ENCODE results near the gene TAL1.

The TAL1 gene

DNA sequence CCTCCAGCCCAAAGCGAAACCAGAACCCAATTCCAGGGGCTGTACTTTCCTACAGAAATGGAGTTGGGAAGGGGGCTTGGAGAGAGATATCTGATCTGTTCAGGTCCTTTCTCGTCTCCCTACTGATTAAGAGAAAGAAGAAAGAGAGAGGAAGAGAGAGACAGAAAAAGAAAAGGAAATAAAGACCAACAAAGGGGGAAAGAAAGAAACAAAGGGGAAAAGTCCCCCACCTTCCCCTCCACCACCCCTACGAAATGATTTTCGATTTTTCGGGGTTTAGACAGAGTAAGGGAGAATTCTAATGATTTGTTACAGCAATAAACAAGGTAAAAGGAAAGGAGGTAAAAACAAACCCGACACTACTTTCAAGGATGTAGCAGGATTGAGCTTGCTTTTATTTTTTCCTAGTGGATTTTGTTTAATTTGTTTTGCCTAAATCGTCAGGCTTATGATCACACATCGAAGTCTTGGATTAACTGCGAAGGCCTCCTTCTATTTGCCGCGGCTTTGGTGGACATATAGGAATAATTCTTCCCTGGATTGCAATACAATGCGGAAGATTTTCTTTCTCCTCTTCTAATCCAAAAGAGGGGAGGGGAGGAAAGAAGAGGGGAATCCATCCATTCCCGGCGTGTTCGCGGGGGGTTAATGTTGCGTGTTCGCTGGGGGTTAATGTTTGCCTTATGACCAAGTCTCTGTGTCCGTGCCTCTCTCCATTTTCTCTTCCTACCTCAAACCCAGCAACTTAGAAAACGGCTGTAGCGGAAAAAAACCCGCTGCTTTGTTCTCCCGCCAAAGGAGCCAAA lies 1.9 kb downstream of the TAL1 start:
- no peak for DNase-seq (ENCODE audit: extremely low read depth in 1 of 2, low read depth in 1 of 2)

DNA sequence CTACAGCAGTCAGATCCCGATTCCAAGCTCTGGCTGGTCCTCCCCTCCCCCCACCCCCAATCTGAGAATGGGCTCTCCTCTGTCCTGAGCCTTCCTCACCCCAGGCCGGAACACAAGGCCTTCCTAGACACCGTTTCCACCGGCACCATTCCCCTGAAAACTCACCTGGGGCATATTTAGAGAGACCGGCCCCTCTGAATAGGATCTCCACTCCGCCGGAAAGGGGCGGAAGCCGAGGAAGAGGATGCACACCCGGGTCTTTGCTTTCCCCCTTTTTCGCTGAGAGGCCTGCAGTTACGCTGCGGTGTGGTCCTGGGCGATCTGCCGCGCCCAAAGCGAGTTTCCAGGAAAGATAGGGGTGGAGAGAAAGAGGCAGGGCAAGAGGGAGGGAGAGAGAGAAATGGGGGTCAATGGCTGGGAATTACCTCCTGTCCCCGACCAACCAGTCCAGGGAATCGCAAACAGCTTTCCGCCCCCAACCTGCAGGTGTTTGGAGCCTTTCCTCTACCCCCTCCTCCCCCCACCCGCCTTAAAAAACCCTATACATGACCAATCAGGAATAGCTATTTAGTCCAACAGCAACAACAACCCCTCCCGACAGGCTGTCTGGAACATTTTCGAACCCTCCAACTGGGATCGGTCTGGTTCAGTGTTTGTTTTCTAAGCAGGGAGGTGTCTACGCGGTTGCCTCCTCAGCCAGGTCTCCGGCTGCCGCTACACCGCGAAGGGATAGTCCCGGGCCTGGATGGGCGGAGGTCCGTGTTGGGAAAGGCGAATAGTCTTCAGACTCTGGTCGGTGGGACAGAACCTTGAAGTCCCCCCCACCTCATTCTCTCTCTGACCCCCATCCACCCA lies 2.8 kb downstream of the TAL1 start:
- DNase-seq (ENCODE audit: extremely low read depth in 1 of 2, low read depth in 1 of 2) = no peak

DNA sequence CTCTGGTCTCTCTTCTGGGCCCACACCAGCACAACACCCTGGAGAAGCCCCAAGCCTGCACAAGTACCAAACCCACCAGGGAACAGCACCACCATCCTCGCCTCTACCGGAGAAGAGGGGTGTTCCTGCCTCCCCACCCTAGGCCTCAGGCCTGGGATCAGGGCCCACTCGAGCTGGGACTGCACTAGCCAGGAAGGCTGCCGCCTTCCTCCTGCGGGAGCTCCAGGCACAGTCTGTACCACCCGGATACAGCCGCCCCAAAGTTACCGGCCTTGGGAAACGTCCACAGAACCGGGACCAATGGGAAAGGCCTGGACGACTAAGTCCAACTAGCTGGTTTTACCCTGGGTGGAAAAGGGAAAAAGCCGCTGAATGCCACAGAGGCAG lies 3.4 kb downstream of the TAL1 start:
- DNase-seq (ENCODE audit: extremely low read depth in 1 of 2, low read depth in 1 of 2) = no peak

DNA sequence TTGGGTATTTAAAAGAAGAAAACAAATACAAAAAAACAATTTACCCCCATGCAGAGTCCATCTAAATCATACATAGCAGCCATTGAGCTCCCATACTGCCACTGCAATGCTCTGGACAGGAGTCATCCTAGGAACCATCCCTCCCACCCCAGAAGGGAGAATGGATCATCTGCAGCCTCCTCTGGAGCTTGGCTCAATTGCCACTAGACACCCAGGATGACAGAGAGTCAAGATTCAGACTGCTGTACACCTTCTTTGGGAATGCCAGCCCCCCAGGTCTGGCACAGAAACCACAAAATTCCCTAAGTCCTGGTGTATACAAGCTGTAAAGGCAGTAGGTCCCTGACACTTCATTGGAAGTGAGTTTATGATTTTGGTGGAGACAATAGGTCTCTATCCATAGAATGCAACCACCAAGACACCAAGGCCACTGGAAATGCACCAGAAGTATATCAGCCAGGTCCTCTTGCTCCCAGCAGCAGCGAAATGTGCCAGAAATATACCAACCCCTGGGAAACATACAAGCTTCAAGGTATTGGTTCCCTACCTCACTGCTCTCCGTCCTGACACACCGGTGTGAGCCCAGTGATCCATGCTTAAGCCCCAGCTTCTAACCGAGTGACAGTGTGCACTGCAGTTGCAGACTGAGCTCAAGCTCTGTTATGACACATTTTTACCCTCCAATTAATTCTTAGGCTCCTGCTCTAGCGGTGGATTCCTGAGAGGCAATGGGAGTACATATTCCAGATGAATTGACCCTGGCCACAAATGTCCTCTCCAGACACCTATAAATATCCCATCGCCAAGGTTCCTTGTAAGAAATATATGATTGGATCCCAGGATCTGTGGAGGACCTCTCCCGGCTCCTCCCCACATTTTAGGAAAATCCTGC lies 4.4 kb downstream of the TAL1 start:
- no peak for DNase-seq (ENCODE audit: extremely low read depth in 1 of 2, low read depth in 1 of 2)

DNA sequence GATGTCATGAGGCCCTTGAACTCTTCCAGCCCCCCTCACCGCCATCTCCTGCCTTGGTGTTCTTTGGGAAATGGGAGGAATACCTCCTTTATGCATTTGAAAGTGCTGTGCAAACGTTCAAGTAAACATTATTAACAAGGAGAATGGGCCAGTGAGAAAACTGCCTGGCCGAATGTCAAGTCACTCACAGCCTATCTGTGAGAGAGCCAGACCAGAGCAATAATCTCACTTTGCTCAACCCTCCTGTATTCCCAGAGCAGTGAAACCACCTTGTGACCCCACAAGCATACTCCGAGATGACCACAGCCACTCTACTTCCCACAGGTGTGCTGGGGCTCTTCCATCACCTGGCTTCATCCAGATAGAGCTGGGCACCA lies 5.2 kb downstream of the TAL1 start:
- no peak for DNase-seq (ENCODE audit: extremely low read depth in 1 of 2, low read depth in 1 of 2)

DNA sequence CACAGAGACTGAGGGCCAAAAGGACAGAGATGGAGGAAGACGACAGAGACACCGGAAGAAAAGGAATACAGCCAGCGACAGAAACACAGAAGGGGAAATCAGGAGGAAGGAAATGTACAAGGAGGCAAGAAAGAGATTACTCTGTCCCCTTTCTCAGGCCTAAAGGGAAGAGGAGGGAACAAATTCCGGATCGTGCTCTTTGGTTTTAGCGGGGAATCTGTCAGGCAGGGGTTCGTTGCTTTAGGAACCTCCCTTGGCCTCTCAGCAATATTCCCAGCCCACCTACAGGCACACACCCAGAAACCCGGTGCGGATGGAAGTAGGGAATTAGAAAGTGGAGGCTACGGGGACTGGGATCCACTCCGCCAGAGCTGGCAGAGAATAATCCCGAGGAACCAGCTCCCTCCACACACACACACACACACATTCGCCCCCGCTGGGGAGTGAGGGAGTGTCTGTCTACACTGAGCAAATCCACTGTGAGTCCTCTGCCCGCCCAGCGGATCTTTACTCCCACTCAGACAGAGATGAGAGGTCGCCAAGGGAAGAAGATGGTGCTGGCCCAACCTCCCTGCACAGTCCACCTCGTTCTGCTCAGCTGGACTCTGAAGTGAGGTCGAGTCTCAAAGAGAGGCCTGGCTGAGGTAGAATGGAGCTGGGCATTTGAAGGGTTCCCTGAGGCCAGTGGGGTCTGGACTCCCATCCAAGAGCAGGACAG lies 5.7 kb downstream of the TAL1 start:
- DNase-seq (ENCODE audit: extremely low read depth in 1 of 2, low read depth in 1 of 2) = no peak

DNA sequence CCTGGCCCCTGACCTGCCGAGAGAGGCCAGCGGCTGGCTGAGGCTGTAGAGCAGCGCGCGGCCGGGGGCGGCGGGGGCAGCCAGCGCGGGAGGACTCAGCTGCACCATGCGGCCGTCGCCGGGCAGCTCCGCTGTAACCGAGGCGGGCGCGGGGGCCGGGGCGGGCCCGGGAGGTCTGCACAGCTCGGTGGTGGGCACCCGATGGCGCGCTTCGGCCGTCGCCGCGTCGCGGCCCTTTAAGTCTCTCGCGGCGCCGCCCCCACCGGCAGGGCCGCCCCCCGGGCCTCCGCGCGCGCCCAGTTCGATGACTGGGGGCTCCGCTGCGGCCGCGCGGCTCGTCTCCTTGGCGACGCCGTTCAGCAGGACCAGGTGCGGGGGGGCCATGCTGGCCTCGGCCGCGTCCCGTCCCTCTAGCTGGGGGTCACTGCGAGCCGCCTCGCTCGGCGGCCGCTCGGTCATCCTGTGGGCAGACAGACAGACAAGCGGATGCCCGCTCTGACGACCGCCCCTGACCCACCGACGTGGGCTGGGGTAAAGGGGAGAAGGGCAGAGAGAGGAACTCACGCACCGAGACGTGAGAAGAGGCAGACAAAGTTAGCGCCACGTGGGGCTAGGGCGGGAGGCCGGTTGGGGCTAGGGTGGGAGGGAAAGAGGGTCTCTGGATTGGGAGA lies 6.5 kb downstream of the TAL1 start:
- DNase-seq (ENCODE audit: extremely low read depth in 1 of 2, low read depth in 1 of 2) = no peak

DNA sequence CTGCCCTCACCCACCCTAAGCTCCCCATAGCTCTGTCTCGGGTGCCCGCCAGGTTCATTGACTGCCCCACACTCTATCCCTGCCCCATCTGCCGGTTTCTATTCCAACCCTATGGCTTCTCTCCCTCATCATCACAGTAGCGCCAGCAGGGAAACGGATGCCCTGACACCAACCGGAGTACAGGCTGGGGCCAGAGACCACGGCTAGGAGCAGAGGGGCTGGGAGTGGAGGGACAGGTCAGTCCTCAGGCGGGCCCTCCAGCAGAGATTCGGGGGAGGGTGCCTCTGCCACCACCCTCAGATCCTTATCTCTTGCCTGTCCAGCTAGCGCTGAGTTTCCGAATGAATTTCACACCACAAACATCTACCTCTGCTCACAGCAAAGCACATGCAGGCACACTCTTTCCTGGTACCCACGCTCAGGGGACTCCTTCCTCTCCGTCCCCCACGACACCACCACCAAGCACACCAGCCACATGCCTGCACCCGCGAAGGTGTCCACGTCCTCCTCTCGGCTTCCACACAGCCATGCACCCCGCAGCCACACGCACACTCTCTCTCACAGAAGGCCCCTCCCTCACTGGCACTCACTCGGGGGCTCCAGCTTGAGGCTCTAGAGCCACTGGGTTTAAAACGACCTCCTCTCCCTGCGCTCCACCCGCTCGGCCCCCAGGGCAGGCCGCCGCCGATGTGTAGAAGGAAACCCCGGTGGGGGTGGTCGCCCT lies 7.2 kb downstream of the TAL1 start:
- no peak for DNase-seq (ENCODE audit: extremely low read depth in 1 of 2, low read depth in 1 of 2)

DNA sequence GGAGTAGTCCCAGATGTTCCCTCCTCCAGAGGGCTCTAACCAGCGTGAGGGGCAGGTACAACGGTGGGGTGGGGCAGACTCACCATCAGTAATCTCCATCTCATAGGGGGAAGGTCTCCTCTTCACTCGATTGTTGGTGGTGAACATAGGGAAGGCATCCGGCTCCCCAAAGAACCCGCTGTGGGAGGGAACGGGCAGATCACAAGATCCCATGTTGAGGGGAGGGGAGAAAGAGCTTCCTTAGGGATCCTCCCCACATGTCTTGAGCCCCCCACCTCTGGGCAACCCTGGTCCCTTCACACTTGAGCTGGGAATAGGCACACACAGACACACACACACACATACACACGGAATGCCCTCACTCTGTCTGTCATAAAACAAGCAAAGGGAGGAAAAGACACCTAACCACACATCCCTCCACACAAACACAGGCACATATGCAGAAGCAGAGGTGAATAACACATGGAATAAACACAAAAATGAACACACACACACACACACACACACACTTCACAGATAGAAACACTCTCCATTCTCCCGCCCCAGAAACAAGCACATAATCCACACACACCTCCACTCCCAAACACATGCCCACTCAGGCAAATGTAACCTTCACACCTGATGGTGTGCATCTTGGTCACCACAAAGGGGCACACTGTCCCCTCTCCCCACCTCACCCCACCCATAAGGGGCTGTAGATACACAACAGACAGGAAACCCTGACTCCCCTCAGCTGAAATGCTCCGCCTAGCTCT lies 7.9 kb downstream of the TAL1 start:
- no peak for DNase-seq (ENCODE audit: extremely low read depth in 1 of 2, low read depth in 1 of 2)

DNA sequence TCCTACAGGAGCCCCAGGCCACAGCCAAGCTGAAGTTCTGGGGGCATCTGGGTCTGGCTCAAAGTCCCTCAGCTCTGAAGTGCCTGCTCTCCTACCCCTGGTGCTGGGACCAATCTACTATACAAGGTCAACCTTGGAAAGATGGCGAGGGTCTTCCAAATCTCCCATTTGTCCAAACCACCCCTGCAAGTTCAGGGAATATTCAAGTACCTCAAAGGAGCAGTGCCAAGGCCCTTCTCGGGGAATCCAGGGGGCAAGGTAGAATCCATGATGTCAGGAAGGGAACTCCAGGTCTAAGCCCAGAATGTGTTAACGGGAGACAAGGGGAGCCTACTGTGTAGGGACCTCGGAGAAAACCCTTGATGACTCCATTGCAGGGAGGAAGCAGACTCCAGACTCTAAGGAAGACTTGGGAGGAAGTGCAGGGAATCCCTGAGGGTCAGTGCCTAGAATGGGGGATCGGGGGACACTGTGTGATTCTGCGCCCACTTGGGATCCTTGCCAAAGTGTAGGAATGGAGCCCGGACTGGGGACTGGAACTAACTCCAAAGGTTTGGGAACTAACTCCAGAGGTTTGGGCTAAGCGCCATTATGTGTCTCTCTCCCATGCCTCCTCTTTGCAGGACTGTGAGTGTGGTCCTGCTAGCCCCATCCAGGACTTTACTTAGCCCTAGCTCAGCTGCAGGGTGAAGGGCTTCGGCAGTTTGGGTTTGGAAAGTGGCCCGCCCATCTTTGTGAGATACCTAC lies 8.7 kb downstream of the TAL1 start:
- DNase-seq (ENCODE audit: extremely low read depth in 1 of 2, low read depth in 1 of 2) = no peak

DNA sequence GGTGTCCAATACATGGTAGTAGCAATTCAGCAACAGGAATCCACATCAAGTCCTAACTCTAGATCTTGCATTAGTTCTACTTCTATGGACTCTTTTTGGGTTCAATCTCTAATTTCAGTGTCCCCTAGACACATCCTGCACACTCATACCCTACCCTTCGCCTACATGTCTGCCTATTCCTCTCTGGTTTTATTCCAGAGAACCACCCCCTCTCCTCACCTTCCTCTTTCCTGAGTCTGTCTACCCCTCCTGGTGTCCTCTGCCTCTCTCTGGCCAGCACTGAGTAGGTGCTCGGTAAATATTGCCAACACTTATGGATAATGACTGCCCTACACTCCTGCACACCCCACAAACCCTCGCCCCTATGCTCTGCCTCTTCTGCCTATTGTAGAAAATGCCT lies 9.5 kb downstream of the TAL1 start:
- DNase-seq (ENCODE audit: extremely low read depth in 1 of 2, low read depth in 1 of 2) = no peak

DNA sequence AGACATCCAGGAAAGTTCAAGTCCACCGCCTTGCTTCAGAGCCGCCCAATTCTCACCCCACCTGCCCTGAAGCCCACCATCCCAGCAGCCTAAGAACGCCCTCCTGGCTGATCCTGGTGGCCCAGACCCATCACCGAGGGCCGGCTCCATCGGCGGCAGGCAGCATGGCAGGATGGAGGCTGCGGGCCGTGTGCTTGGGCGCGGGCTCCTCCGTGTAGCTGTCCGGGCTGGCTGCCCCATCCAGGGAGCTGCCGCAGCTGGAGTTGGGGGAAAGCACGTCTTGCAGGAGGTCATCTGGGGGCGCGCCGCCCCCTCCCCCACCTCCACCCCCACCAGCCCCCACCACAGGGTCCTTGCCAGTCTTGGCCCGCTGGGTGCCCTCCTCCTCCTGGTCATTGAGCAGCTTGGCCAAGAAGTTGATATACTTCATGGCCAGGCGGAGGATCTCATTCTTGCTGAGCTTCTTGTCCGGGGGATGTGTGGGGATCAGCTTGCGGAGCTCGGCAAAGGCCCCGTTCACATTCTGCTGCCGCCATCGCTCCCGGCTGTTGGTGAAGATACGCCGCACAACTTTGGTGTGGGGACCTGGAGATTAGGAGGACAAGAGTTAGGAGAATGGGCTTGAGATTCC lies 12.3 kb downstream of the TAL1 start:
- DNase-seq (ENCODE audit: extremely low read depth in 1 of 2, low read depth in 1 of 2) = no peak

DNA sequence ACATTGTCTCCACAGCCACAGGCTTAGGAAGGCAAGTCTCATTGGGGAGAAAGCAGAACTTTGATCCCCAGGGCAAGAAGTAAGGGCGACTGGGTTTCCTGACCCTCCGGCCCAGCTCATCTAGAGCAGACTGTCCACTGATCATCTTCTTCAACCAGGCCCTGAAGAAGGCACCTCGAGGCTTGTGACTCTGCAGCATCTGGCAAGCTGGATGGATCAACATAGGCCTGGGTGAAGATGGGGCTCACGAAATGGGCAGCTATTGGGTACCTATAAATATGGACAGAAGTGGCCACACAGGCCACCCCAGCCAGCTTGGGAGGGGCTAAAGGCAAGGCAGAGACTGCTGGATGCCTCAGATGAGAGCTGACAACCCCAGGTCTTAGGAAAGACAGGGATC lies 13.0 kb downstream of the TAL1 start:
- DNase-seq (ENCODE audit: extremely low read depth in 1 of 2, low read depth in 1 of 2) = no peak

DNA sequence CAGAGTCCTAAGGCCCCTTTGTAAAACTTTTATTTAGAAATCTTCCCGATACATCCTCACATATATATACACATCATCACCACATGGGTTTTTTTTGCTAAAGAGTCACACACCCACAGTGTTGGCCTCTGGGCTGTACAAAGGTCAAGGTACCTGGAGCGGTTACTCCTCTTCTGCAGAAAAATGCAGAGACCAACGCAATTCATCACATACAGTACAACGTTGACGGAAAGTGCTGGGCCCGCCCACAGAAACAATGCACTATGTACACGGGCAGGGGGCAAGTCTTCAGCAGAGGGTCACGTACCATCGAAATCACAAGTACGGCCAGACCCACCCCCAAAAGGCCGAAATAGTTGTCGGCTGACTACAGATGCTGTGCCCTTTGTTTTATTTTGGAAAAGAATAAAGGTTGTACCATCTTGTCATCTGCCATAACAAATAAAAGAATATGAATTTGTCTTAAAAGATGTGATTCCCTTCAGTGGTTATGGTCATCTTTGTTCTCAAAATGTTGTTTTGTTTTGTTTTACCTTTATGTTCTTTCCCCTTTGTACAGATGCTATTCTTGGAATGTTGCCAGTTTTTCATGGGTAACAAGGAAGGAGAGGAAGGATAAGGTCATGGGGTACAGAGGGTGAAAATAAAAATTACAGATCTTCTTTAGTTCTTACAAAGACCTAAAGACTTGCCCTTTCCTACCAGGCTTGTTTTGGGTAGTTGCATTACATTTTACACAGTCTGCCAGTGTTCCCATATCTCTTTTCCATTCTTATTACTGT lies 15.6 kb downstream of the TAL1 start:
- no peak for DNase-seq (ENCODE audit: extremely low read depth in 1 of 2, low read depth in 1 of 2)

DNA sequence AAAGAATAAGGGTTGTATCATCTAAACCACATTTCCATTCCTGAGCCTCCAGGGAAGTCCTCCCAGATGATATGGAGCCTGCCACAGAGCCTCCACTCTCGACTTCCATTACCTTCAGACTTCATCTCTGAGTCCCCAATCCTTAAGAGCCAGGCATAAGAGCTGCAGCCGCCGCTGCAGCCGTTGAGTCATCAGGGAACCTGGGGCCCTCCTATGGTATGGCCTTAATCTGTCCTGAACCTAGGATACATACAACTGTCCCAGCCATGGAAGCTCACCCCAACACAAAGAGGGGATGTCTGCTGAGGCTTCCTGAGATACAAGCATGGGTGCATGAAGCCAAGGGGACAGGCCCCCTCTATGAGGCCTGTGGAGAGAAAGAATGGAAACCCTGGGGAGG lies 16.3 kb downstream of the TAL1 start:
- no peak for DNase-seq (ENCODE audit: extremely low read depth in 1 of 2, low read depth in 1 of 2)

DNA sequence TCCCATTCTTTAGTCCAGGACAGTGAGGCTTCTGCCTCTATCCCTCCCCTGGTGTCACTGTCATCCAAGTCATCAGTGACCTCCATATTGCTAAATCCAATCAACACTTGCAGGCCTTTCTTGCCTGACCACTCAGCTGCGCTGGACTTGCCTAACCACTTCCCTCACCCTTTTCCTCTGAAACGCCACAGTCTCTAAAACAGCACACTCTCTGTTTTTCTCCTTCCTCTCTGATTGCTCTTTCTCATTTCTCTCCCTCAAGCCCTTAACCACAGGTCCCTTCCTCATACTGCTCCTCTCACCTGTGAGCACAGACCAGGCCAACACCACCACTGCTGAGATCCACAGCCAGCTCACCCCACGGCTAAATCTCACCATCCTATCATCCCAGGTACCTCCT lies 17.5 kb downstream of the TAL1 start:
- no peak for DNase-seq (ENCODE audit: extremely low read depth in 1 of 2, low read depth in 1 of 2)

All from activated CD8-positive, alpha-beta memory T cell treated with anti-CD3 and anti-CD28 coated beads for 1 hour (primary cell).